Naive B cell (primary cell): Measurements from ENCODE around the gene PACS1. TPM values are rescaled to one million over a fixed set of nuclear protein-coding genes. Genes with fewer than 3 reads are reported as not detected.

Experiments
- ATAC-seq, 2 donors: fragments of 150-1000 bp; cut with Tn5 transposase; 2 replicates each; pipeline ENCODE4 v1.10.0; 2021; ENCODE audit warnings: low read depth in 2 of 2, mild to moderate bottlenecking in 2 of 2, moderate library complexity in 2 of 2
- DNase-seq: peaks from one replicate; pipeline ENCODE4 v3.0.0; 2022
- H3K27ac Mint-ChIP-seq, 6 donors: one replicate each; pipeline ENCODE4 v1.8.0; 2020 to 2022; ENCODE audit warnings: mild to moderate bottlenecking in 6 of 6, mixed read lengths in 6 of 6, moderate library complexity in 5 of 6, inconsistent platforms in 2 of 6
- H3K27me3 Mint-ChIP-seq, 3 donors: one replicate each; pipeline ENCODE4 v1.8.0; 2021 to 2022; ENCODE audit warnings: mixed read lengths in 3 of 3, mild to moderate bottlenecking in 1 of 3
- H3K36me3 Mint-ChIP-seq, 2 donors: one replicate each; pipeline ENCODE4 v1.8.0; 2020 to 2022; ENCODE audit warnings: mixed read lengths in 2 of 2, inconsistent platforms in 1 of 2, mild to moderate bottlenecking in 1 of 2
- H3K4me1 Mint-ChIP-seq, 3 donors: one replicate each; pipeline ENCODE4 v1.8.0; 2020 to 2022; ENCODE audit warnings: mixed read lengths in 3 of 3, inconsistent platforms in 1 of 3, mild to moderate bottlenecking in 1 of 3, moderate library complexity in 1 of 3
- H3K4me3 Mint-ChIP-seq, 8 donors: one replicate each; pipeline ENCODE4 v1.8.0; 2020 to 2022; ENCODE audit warnings: mild to moderate bottlenecking in 8 of 8, mixed read lengths in 8 of 8, moderate library complexity in 8 of 8, inconsistent platforms in 2 of 8
- H3K9me3 Mint-ChIP-seq, 7 donors: one replicate each; pipeline ENCODE4 v1.8.0; 2020 to 2022; ENCODE audit warnings: mixed read lengths in 7 of 7, mild to moderate bottlenecking in 5 of 7, inconsistent platforms in 2 of 7, moderate library complexity in 1 of 7
- polyA plus RNA-seq, 6 donors: library from polyadenylated mRNA; unstranded; fragments of 300-500 nt; fragmentation: Illumina TruSeq; gene quantifications; one replicate each; pipeline ENCODE4 v1.2.3, GENCODE V29; 2021; ENCODE audit warnings: low read depth in 6 of 6

The PACS1 gene
- polyA plus RNA-seq, 6 donors from 2014 or later = 44.3 to 133 (median 57.3) TPM

DNA sequence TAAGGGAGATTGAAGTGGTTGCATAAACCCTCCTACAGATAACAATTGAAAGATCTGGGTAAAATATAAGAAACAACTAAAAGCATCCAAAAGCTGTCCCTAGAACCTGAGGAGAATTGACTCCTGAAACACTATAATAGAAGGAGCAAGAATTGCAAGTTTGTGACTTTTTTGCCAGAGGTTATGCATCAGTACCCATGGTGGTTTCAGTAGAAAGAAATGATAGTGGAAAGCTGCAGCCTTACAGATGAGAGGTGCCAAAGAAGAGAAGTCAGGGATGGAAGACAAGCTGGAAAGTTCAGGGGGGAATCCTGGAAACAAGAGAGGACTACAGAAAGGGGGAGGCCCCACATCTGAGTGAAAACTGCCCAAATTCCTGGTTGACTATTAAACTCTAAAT, 80.7 kb downstream of the PACS1 start:
- Mint-ChIP-seq H3K36me3 (peaks cover 18 to 24% of the 10 kb centered on the region in 2 donors), H3K4me1 (peaks cover 36 to 51% (median 42%) of the 10 kb centered on the region in 3 donors), H3K4me3 (peak overlapping the region in 5 of 8 donors; percentile 5 to 78 (median 7)), H3K27ac (peak overlapping the region in 5 of 6 donors; percentile 1 to 88 (median 2)), H3K9me3 (peaks cover 0 to 9% (median 3%) of the 10 kb centered on the region in 7 donors), H3K27me3 (no peaks in the 10 kb centered on the region)
- DNase-seq (no peak), ATAC-seq (no peak)

GRCh38 chr11:66151273-66151672, 81.2 kb downstream of the PACS1 start:
- Mint-ChIP-seq H3K27me3 (no peaks in the 10 kb centered on the region), H3K27ac (peak overlapping the region in 2 of 6 donors; percentile 1 to 2), H3K4me1 (peaks cover 32 to 48% (median 36%) of the 10 kb centered on the region in 3 donors), H3K36me3 (peaks cover 16 to 21% of the 10 kb centered on the region in 2 donors), H3K4me3 (peak overlapping the region in 1 of 8 donors; percentile 31), H3K9me3 (peaks cover 0 to 7% (median 3%) of the 10 kb centered on the region in 7 donors)
- no peak for DNase-seq
- ATAC-seq = no peak

DNA sequence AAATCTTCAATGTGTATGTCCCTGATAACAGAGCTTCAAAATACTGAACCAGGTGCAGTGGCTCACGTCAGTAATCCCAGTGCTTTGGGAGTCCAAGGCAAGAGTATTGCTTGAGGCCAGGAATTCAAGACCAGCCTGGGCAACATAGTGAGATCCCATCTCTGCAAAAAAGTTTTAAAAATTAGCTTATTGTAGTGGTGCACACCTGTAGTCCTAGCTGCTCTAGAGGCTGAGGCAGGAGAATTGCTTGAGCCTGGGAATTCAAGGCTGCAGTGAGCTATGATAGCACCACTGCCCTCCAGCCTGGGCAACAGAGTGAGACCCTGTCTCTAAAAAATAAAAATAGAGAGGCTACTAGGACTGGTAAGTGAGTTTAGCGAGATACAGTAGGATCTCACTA, 84.0 kb downstream of the PACS1 start:
- Mint-ChIP-seq H3K4me1 (peaks cover 38 to 54% (median 45%) of the 10 kb centered on the region in 3 donors), H3K27me3 (no peaks in the 10 kb centered on the region), H3K9me3 (peaks cover 0 to 3% (median 1%) of the 10 kb centered on the region in 7 donors), H3K36me3 (peaks cover 13 to 16% of the 10 kb centered on the region in 2 donors), H3K4me3 (no peak overlapping the region), H3K27ac (no peak overlapping the region)
- ATAC-seq (no peak), DNase-seq (no peak)

DNA sequence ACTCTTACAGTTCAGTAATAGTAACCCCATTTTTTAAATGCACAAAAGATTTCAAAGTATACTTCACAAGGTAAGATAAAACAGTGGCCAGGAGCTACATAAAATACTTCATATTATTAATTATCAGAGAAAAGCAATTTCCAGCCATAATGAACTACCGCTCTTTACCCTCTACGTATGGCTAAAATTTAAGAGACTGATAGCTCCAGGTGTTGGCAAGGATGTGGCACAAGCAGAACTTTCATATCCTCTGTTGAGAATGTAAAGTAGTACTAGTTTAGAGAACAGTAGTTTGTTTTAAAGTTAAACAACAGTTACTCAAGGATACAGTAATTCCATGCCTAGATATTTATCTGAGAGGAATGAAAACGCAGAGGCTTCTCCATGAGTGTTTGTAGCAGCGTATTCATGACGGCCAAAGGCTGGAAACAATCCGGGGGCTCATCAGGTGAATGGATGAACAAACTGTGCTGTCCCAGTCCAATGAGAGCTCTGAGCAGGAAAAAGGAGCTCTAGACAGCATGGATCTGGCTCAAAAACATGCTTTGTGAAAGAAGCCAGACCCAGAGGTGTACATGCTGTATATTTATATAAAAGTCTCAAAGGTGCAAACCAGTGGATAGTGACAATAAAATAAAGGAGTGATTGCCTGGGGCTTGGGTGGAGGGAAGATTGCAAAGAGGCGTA, 85.5 kb downstream of the PACS1 start:
- no peaks in the 10 kb centered on the region for H3K27me3 Mint-ChIP-seq
- H3K36me3 Mint-ChIP-seq = peaks cover 13 to 16% of the 10 kb centered on the region in 2 donors
- DNase-seq (no peak), ATAC-seq (no peak)
- no peak overlapping the region for H3K27ac Mint-ChIP-seq
- no peak overlapping the region for H3K4me3 Mint-ChIP-seq
- peaks cover 30 to 48% (median 39%) of the 10 kb centered on the region in 3 donors for H3K4me1 Mint-ChIP-seq
- H3K9me3 Mint-ChIP-seq = peaks cover 0 to 3% (median 1%) of the 10 kb centered on the region in 7 donors

DNA sequence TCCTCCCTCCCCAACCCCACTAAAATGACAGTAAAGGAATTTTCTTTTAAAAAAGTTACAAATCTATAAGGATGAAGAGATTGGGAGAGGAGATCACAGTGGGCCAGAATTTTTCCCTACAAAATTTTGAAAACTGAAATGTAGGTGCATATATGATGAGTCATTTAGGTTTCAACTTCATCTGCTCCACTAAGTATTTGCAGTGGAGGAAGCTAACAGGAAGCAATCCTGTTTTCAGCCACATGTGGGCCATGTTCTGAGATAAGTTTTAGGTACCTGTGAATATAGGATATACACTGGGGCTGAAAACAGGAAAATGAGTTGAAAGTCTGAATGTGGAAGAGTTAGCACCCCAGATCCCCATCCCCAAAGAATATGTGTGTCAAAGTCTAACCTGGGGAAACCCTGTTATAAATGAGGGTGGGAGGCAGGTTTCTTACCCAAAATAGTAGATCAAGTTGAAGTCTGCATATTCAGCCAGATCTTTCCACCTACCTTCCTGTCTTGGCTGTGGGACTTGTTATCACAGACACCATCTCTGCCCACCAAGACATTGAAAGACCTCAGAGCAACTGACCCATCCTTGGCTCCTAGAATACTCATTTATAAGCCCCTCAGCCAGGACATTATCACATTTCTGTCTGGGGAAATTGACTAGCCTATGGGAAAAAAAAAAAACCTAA, 87.3 kb downstream of the PACS1 start:
- H3K4me1 Mint-ChIP-seq = peaks cover 23 to 42% (median 31%) of the 10 kb centered on the region in 3 donors
- peak overlapping the region in 4 of 6 donors; percentile 12 to 64 (median 37) for H3K27ac Mint-ChIP-seq
- H3K36me3 Mint-ChIP-seq = peaks cover 4 to 5% of the 10 kb centered on the region in 2 donors
- no peaks in the 10 kb centered on the region for H3K27me3 Mint-ChIP-seq
- ATAC-seq (no peak), DNase-seq (no peak)
- peaks cover 0 to 2% (median 0%) of the 10 kb centered on the region in 7 donors for H3K9me3 Mint-ChIP-seq
- no peak overlapping the region for H3K4me3 Mint-ChIP-seq

- Mint-ChIP-seq H3K4me3 (peak overlapping the region in 1 of 8 donors; percentile 17), H3K4me1 (peaks cover 28 to 42% (median 30%) of the 10 kb centered on the region in 3 donors), H3K27ac (peak overlapping the region in 3 of 6 donors; percentile 17 to 82 (median 34)), H3K36me3 (no peaks in the 10 kb centered on the region), H3K9me3 (no peaks in the 10 kb centered on the region), H3K27me3 (no peaks in the 10 kb centered on the region)
- DNase-seq = no peak
- ATAC-seq = no peak
Measured at GRCh38 chr11:66158156-66158555, 88.1 kb downstream of the PACS1 start.

DNA sequence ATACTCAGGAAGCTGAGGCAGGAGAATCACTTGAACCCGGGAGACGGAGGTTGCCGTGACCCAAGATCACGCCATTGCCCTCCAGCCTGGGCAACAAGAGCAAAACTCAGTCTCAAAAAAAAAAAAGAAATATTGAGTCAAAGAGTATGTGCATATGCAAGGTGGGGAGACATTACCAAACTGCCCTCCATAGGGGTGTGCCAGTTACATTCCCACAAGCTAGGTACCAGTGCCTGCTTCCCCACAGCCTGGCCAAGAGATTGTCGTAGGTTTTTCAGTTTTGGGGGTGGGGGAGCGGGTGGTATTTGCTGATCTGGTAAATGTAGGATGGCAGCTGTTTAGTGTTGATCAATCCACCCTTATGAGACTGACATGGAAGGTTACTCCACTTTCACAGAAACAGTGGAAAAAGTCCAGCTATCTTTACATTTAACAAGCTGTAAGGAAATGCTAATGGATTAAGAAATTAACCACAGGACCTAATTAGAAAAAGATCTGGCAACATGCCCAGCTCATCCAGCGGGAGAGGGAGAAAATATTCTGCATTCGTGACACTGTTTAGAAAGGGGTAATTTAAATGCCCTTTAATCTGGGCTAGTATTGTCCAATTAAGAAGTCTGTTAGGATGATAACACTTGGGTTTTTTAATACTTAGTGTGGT, 89.4 kb downstream of the PACS1 start:
- ATAC-seq (no peak), DNase-seq (no peak)
- Mint-ChIP-seq H3K36me3 (no peaks in the 10 kb centered on the region), H3K27me3 (no peaks in the 10 kb centered on the region), H3K9me3 (no peaks in the 10 kb centered on the region), H3K27ac (peak overlapping the region in 4 of 6 donors; percentile 17 to 77 (median 56)), H3K4me3 (no peak overlapping the region), H3K4me1 (peaks cover 28 to 44% (median 40%) of the 10 kb centered on the region in 3 donors)

- Mint-ChIP-seq H3K27ac (peak overlapping the region in 4 of 6 donors; percentile 39 to 87 (median 53)), H3K4me3 (no peak overlapping the region), H3K4me1 (peaks cover 36 to 50% (median 49%) of the 10 kb centered on the region in 3 donors), H3K27me3 (no peaks in the 10 kb centered on the region), H3K36me3 (no peaks in the 10 kb centered on the region), H3K9me3 (no peaks in the 10 kb centered on the region)
- DNase-seq (no peak), ATAC-seq (no peak)
Measured at GRCh38 chr11:66160709-66161108, 90.6 kb downstream of the PACS1 start.

DNA sequence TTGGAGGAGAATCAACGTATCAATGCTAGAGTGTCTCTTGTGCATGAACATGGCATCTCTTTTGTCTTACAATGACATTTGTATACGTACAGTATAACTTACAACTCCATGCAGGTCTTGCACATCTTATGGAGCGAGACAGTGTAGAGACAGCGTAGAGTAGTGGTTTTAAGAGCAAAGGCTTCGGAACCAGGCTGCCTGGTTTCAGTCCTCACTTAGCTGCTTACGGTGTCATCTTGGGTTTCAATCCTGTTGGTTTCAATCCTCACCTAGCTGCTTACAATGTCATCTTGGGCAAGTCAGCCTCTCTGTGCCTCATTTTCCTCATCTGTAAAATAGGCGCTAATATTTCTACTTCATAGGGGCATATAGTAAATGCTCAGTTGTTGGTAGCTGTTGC, 98.2 kb downstream of the PACS1 start:
- peak overlapping the region in 1 of 6 donors; percentile 19 for H3K27ac Mint-ChIP-seq
- H3K36me3 Mint-ChIP-seq = peaks cover 0 to 5% of the 10 kb centered on the region in 2 donors
- H3K4me1 Mint-ChIP-seq = peaks cover 24 to 47% (median 32%) of the 10 kb centered on the region in 3 donors
- no peaks in the 10 kb centered on the region for H3K27me3 Mint-ChIP-seq
- no peak overlapping the region for H3K4me3 Mint-ChIP-seq
- DNase-seq (no peak), ATAC-seq (no peak)
- no peaks in the 10 kb centered on the region for H3K9me3 Mint-ChIP-seq

- no peak overlapping the region for H3K27ac Mint-ChIP-seq
- no peak overlapping the region for H3K4me3 Mint-ChIP-seq
- H3K36me3 Mint-ChIP-seq = peaks cover 0 to 8% of the 10 kb centered on the region in 2 donors
- DNase-seq (no peak), ATAC-seq (no peak)
- H3K9me3 Mint-ChIP-seq = no peaks in the 10 kb centered on the region
- peaks cover 19 to 35% (median 26%) of the 10 kb centered on the region in 3 donors for H3K4me1 Mint-ChIP-seq
- no peaks in the 10 kb centered on the region for H3K27me3 Mint-ChIP-seq
Measured at GRCh38 chr11:66172146-66172545, 102.1 kb downstream of the PACS1 start.

GRCh38 chr11:66176650-66177049, 106.6 kb downstream of the PACS1 start:
- H3K27me3 Mint-ChIP-seq = no peaks in the 10 kb centered on the region
- H3K27ac Mint-ChIP-seq = peak overlapping the region in 1 of 6 donors; percentile 26
- H3K4me3 Mint-ChIP-seq = no peak overlapping the region
- ATAC-seq (no peak), DNase-seq (no peak)
- peaks cover 0 to 8% of the 10 kb centered on the region in 2 donors for H3K36me3 Mint-ChIP-seq
- peaks cover 0 to 2% (median 0%) of the 10 kb centered on the region in 7 donors for H3K9me3 Mint-ChIP-seq
- peaks cover 26 to 54% (median 31%) of the 10 kb centered on the region in 3 donors for H3K4me1 Mint-ChIP-seq

DNA sequence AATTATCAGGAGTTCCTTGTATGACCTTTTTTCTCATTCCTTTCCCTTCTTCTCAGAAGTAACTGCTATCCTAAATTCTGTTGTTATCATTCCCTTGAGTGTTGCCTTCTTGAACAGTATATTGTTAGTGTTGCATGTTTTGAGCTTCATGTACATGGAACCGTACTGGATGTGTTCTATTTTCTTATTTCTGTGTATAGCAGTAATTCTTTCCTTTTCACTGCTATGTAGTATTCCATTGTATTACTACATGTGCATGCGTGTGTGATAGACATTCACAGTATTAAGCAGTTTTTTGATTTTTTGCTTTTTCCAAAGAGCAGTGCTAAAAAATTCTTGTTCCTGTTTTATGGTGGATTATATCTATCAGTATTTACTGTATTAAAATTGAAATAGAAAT, 108.1 kb downstream of the PACS1 start:
- peaks cover 22 to 53% (median 25%) of the 10 kb centered on the region in 3 donors for H3K4me1 Mint-ChIP-seq
- H3K4me3 Mint-ChIP-seq = no peak overlapping the region
- H3K36me3 Mint-ChIP-seq = peaks cover 0 to 4% of the 10 kb centered on the region in 2 donors
- no peak overlapping the region for H3K27ac Mint-ChIP-seq
- DNase-seq (no peak), ATAC-seq (no peak)
- no peaks in the 10 kb centered on the region for H3K27me3 Mint-ChIP-seq
- H3K9me3 Mint-ChIP-seq = peaks cover 0 to 2% (median 0%) of the 10 kb centered on the region in 7 donors

GRCh38 chr11:66178871-66179270, 108.8 kb downstream of the PACS1 start:
- H3K27ac Mint-ChIP-seq = peak overlapping the region in 3 of 6 donors; percentile 30 to 85 (median 34)
- H3K4me3 Mint-ChIP-seq = no peak overlapping the region
- DNase-seq (no peak), ATAC-seq (no peak)
- peaks cover 0 to 4% of the 10 kb centered on the region in 2 donors for H3K36me3 Mint-ChIP-seq
- H3K9me3 Mint-ChIP-seq = peaks cover 0 to 2% (median 0%) of the 10 kb centered on the region in 7 donors
- peaks cover 22 to 53% (median 28%) of the 10 kb centered on the region in 3 donors for H3K4me1 Mint-ChIP-seq
- no peaks in the 10 kb centered on the region for H3K27me3 Mint-ChIP-seq
